ENCODE measurements around the gene KCTD4.

Gene KCTD4

DNA sequence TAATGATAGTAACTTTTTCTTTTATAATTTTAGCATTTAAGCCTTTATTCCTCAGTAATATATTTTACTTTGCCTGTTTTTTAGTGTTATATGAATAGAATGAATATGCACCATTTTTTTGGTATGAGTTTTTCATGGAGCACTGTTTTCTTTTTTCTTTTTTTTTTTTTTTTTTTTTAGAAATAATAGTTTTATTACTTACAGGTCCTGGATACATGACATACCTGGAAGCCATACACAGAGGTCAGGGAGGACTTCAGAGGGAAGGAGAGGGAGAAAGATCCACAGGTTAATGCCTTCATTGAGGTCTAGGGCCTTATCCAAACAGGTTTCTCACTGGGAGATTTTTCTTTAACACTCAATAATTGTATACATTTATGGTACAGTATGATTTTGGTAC, 26.4 kb downstream of the KCTD4 start:
- ATAC-seq (no peak), DNase-seq (no peak)

DNA sequence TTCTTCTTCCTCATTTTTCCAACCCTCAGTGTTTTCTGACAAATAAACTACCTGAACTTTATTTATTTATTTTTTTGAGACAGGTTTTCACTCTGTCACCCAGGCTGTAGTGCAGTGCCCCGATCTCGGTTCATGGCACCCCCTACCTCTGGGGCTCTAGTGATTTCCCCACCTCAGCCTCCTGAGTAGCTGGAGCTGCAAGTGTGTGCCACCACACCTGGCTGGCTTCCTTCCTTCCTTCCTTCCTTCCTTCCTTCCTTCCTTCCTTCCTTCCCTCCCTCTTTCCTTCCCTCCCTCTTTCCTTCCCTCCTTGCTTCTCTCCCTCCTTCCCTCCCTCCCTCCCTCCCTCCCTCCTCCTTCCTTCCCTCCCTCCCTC, 32.3 kb downstream of the KCTD4 start:
- no peak for DNase-seq
- no peak for ATAC-seq

DNA sequence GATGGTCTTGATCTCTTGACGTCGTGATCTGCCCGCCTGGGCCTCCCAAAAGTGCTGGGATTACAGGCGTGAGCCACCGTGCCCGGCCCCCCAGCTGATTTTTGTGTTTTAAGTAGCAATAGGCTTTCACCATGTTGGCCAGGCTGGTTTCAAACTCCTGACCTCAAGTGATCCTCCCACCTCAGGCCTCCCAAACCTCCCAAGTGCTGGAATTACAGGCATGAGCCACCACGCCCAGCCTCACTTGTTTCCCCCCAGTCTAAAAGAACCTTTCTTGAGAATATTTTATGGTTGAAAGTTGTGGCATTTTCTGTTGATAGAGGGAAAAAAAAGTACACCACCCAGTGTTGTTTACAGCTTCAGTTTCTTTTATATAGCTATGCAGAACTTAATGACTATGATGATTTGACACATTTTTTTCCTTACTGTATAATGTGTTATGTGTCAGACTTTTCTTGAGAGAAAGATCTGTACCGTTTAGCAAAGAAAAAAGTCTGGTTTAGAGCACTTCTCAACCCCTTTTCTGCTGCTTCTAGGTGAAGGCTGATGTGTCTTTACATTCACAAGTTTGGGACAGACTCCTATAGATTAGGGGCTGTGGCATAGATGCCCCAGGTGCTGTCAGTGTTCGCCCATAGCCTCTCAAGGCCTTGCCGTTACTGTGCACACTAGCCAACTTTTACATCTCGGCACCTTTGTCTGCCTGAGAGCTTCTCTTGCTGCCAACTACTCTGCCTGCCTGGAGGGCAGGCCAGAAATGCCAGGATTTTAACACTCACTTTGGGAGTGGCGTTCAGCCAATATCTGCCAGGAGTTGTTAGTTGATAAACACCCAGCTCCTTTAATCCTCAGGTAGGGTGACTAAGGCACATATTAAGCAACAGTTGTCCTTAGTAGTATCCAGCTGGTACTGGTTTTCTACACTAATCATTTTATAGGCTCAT, 33.0 kb downstream of the KCTD4 start:
- ATAC-seq: no peak
- no peak for DNase-seq

DNA sequence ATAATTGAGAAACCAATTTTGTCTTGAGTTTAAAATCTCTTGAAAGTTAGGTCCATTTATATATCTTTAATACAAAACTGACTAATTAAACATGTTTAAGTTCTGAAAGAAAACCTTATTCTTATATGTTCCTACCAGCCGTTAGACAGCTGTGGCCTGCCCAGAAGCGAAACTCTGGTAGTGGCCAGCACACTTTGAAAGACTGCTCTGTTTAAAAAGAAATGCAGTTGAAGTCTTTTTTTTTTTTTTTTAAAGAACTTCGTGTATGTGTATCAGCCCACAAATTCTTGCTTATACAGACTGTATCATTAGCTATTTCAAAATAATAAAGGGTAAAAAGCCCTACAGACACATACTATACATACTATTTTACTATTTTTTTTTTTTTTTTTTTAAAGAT, 34.0 kb downstream of the KCTD4 start:
- ATAC-seq (no peak), DNase-seq (no peak)

DNA sequence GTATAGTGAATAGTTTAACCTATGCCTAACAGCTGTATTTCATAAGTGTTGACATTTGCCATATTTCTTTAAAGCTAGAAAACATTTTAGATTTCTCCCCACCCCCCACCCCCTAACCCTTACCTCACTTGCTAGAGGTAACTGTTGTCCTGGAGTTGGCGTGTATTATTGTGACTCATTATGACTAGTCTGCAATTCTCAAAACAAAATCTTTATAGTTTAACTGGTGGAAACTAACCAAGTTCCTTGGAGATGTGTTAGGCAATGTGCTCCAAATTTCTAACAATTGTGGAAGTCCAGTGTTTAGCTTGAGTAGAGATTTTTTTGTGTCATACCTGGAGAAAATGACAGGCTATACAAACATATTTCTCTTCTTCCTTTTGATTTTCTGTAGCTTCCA, 38.0 kb downstream of the KCTD4 start:
- peak; percentile 65 for ATAC-seq
- no peak for DNase-seq

DNA sequence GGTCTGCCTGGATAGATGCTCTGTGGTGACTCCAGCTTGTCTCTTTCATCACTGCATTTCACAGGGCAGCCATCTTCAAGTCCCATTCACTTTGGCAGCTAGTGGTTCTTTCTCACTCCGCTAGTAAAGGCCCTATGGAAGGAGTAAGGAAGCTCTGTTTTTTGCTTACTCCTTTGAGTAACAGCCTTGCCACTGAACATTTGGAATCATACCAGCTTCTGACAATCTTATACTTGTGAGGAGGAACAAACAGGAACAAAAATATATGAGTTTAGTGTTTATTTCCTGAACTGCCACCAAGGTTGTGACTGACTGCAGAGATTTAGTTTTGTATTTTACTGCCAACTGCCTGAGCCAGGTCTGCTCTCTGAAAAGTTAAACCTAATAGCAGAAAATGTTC, 38.7 kb downstream of the KCTD4 start:
- ATAC-seq (no peak), DNase-seq (no peak)

DNA sequence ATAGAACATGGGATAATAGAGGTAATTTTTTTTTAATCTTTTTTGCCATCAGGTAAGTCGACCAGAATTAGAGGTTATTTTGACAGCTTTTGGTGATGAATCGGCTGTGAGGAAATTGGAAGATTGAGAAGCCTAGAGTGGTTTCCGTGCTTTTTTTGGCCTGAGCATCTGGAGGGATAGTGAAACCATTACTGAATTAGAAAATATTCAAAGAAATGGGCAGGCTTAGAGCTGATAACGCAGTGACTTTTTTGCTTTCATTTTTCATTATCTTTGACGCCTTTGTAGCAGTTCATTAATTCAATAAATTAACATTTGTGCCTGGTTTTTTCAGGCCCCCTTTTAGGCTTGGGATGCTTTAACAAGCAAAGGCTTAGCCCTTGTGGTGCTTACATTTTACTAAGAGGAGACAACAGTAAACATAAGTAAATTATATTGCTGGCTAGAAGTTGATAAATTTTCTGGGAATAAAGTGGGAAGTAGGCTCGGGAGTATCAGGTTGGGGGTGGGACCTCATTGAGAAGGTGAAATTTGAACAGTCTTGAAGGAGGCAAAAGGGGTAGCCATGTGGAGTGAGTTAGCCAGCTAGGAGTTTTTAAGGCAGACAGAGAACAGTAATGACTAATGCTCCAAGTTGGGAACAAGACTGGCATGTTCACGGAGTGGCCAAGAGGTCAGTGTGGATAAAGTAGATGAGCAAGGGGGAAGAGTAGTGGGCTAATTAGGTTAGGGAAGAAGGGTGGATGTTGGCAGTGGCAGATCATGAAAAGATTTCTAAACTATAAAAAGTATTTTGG, 44.1 kb downstream of the KCTD4 start:
- DNase-seq (no peak), ATAC-seq (no peak)

DNA sequence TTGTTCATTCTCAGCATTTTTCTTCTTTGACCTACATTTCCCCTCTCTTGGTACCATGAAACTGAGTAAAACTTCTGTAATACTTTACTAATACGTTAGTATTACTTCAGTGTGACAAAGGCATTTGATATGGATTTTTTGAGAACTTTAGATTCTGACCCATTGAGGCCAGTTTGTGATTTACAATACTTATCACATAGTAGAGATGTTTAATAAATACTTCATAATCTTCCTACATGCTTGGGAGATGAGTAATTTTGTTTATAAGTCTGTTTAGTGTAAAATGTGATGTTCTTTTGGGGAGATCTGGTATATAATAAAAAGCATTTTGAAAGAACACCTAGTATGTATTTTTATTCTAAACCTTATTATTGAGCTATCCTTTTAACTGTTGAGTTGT, 50.9 kb downstream of the KCTD4 start:
- DNase-seq: no peak
- no peak for ATAC-seq

DNA sequence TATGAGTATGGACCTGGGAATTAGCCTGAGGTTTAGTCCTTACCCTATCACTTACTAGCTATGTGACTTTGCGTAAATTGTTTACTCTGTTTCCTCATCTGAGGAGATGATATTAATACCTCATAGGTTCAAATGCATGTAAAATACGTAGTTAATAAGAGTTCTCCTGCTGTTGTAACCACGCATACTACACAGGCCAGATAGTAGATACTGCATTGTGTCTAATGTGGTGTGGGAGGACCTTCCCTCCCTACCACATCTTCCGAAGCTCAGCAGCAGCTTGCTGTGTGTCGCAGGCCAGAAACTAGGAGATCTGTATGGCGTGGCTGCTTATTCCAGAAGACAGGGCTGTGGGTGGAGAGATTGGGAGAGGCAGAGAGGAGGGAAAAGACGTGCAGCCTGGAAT, 57.5 kb downstream of the KCTD4 start:
- ATAC-seq (no peak), DNase-seq (no peak)

Data from stimulated activated naive CD8-positive, alpha-beta T cell treated with anti-CD3 and anti-CD28 coated beads, Interleukin-15, Interleukin-2, amounts not matched to agents 100 U/mL and 50 U/mL, for 24 hours (primary cell).